CD4-positive, alpha-beta T cell (primary cell): ENCODE data around the gene LCOR. TPM values are rescaled to one million over a fixed set of nuclear protein-coding genes. Genes with fewer than 3 reads are reported as not detected.

Experiments
- ATAC-seq: fragments of 200-7000 bp; cut with Tn5 transposase; one replicate; pipeline ENCODE4 v1.10.0; 2022; ENCODE audit warnings: mild to moderate bottlenecking; ENCODE audit not compliant: poor library complexity
- CTCF ChIA-PET: fragments of 350-600 bp; sonication (Branson Sonifier 250); formaldehyde crosslinking; loops from one replicate; lab custom pipeline; 2021; ENCODE audit warnings: antibody characterized with exemption, inconsistent platforms; lab: Charles Lee
- POLR2A ChIA-PET: fragments of 350-600 bp; sonication (Branson Sonifier 250); formaldehyde crosslinking; loops from one replicate; lab custom pipeline; 2021; ENCODE audit warnings: antibody characterized with exemption, inconsistent platforms; lab: Charles Lee
- DNase-seq, 14 experiments: peaks; one replicate each; pipeline ENCODE4 v3.0.0-alpha.2; 2013 to 2020; ENCODE audit warnings: mixed read lengths in 2 of 14
- H3K27ac ChIP-seq, 2 donors: one replicate each; pipeline versions ENCODE4 v1.5.1 to v1.7.0; 2013; ENCODE audit warnings: low read length in 2 of 2, low read depth in 1 of 2, mild to moderate bottlenecking in 1 of 2
- H3K27me3 ChIP-seq, 2 experiments: 1 replicate in 1 of 2; 2 replicates in 1 of 2; pipeline versions ENCODE4 v1.6.1 to v1.7.0; 2013; ENCODE audit warnings: low read length in 2 of 2, control low read depth in 1 of 2, mild to moderate bottlenecking in 1 of 2, moderate library complexity in 1 of 2; ENCODE audit not compliant: insufficient read depth in 2 of 2, control insufficient read depth in 1 of 2
- H3K36me3 ChIP-seq: one replicate; pipeline ENCODE4 v1.6.1; 2013; ENCODE audit warnings: low read length, control low read depth; ENCODE audit not compliant: insufficient read depth
- H3K4me1 ChIP-seq: one replicate; pipeline ENCODE4 v1.6.1; 2013; ENCODE audit warnings: low read length, control low read depth; ENCODE audit not compliant: insufficient read depth
- H3K4me3 ChIP-seq: one replicate; pipeline ENCODE4 v1.5.1; 2013; ENCODE audit warnings: mild to moderate bottlenecking, low read length, moderate library complexity
- H3K9me3 ChIP-seq, 2 experiments: 1 replicate in 1 of 2; 2 replicates in 1 of 2; pipeline versions ENCODE4 v1.6.1 to v1.7.0; 2013; ENCODE audit warnings: low read length in 2 of 2, mild to moderate bottlenecking in 2 of 2, control low read depth in 1 of 2, moderate library complexity in 1 of 2; ENCODE audit not compliant: control insufficient read depth in 1 of 2, insufficient read depth in 1 of 2
- H3K27ac Mint-ChIP-seq: one replicate; pipeline ENCODE4 v1.8.0; 2020; ENCODE audit warnings: mixed read lengths
- H3K27me3 Mint-ChIP-seq: one replicate; pipeline ENCODE4 v1.8.0; 2021; ENCODE audit warnings: mixed read lengths
- H3K36me3 Mint-ChIP-seq: one replicate; pipeline ENCODE4 v1.8.0; 2021; ENCODE audit warnings: low read depth, mixed read lengths
- H3K4me1 Mint-ChIP-seq: one replicate; pipeline ENCODE4 v1.8.0; 2021; ENCODE audit warnings: low read depth, mixed read lengths
- H3K4me3 Mint-ChIP-seq: one replicate; pipeline ENCODE4 v1.8.0; 2020; ENCODE audit warnings: mild to moderate bottlenecking, mixed read lengths
- H3K9me3 Mint-ChIP-seq: one replicate; pipeline ENCODE4 v1.8.0; 2020; ENCODE audit warnings: mixed read lengths
- intact Hi-C, 2 experiments: fragments of 100-400 bp; cut with DNase I in 1 of 2; cut with micrococcal nuclease in 1 of 2; formaldehyde crosslinking; loops; one replicate each; pipeline versions ENCODE4 v1.15.1 to v1.9.0; 2023 to 2025; cut with DNase I, micrococcal nuclease
- microRNA-seq: library from miRNA; unstranded; fragments of <30 nt; microRNA quantifications from one replicate; pipeline ENCODE4 v1.2.0, GENCODE V29; 2021; ENCODE audit warnings: borderline microRNAs expressed, borderline replicate concordance
- total RNA-seq, 174 experiments: library from RNA in 2 of 174; stranded (reverse) in 2 of 174; gene quantifications; one replicate each; pipeline ENCODE4 v1.2.3 and lab custom pipeline; 2021 to 2026
- TF ChIP-seq, protein P1 (sequence below): fragments of 200-600 bp; IDR thresholded peaks from one replicate; pipeline ENCODE4 v1.8.0; 2022; ENCODE audit warnings: antibody characterized with exemption, mild to moderate bottlenecking

The LCOR gene
- total RNA-seq, 2 experiments from 2014 or later = 46.0 to 56.0 TPM

- ATAC-seq = no peak
- intact Hi-C loops = no loop called here
- DNase-seq = no peak
- Histone ChIP-seq H3K9me3 (peaks cover 0 to 6% of the 10 kb centered on the region in 2 experiments), H3K27me3 (no peaks in the 10 kb centered on the region), H3K36me3 (no peaks in the 10 kb centered on the region), H3K4me3 (no peak overlapping the region), H3K4me1 (peaks cover 9% of the 10 kb centered on the region), H3K27ac (no peak overlapping the region)
- Mint-ChIP-seq H3K4me1 (peaks cover 9% of the 10 kb centered on the region), H3K4me3 (no peak overlapping the region), H3K27ac (no peak overlapping the region), H3K9me3 (no peaks in the 10 kb centered on the region), H3K36me3 (no peaks in the 10 kb centered on the region), H3K27me3 (no peaks in the 10 kb centered on the region)
- TF ChIP-seq, protein P1, sequence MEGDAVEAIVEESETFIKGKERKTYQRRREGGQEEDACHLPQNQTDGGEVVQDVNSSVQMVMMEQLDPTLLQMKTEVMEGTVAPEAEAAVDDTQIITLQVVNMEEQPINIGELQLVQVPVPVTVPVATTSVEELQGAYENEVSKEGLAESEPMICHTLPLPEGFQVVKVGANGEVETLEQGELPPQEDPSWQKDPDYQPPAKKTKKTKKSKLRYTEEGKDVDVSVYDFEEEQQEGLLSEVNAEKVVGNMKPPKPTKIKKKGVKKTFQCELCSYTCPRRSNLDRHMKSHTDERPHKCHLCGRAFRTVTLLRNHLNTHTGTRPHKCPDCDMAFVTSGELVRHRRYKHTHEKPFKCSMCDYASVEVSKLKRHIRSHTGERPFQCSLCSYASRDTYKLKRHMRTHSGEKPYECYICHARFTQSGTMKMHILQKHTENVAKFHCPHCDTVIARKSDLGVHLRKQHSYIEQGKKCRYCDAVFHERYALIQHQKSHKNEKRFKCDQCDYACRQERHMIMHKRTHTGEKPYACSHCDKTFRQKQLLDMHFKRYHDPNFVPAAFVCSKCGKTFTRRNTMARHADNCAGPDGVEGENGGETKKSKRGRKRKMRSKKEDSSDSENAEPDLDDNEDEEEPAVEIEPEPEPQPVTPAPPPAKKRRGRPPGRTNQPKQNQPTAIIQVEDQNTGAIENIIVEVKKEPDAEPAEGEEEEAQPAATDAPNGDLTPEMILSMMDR = no peak
- CTCF ChIA-PET = no interaction called here
- POLR2A ChIA-PET = no interaction called here
These were observed 210.0 kb downstream of the LCOR start for GRCh38 chr10:97042081-97042480.

GRCh38 chr10:97042716-97043562 is 210.8 kb downstream of the LCOR start:
- no peaks in the 10 kb centered on the region for H3K9me3 Mint-ChIP-seq
- H3K27ac Mint-ChIP-seq = no peak overlapping the region
- H3K4me3 Mint-ChIP-seq = no peak overlapping the region
- H3K9me3 ChIP-seq = peaks cover 0 to 6% of the 10 kb centered on the region in 2 experiments
- H3K36me3 Mint-ChIP-seq = no peaks in the 10 kb centered on the region
- no peak overlapping the region for H3K4me3 ChIP-seq
- ATAC-seq (no peak), DNase-seq (no peak)
- H3K27me3 Mint-ChIP-seq = no peaks in the 10 kb centered on the region
- H3K27ac ChIP-seq = no peak overlapping the region
- H3K4me1 Mint-ChIP-seq = no peaks in the 10 kb centered on the region
- peaks cover under 1% of the 10 kb centered on the region for H3K4me1 ChIP-seq
- intact Hi-C loops = no loop called here
- ChIA-PET CTCF (no interaction called here), POLR2A (no interaction called here)
- TF ChIP-seq, protein P1 = no peak
- no peaks in the 10 kb centered on the region for H3K27me3 ChIP-seq
- H3K36me3 ChIP-seq = no peaks in the 10 kb centered on the region

- POLR2A ChIA-PET = no interaction called here
- H3K4me3 Mint-ChIP-seq = no peak overlapping the region
These were observed 211.4 kb downstream of the LCOR start for GRCh38 chr10:97043563-97043855.

More at GRCh38 chr10:97043563-97043855, 211.4 kb downstream of the LCOR start:
- no peaks in the 10 kb centered on the region for H3K9me3 Mint-ChIP-seq
- Histone ChIP-seq H3K36me3 (no peaks in the 10 kb centered on the region), H3K4me1 (no peaks in the 10 kb centered on the region), H3K27ac (no peak overlapping the region), H3K4me3 (no peak overlapping the region), H3K27me3 (no peaks in the 10 kb centered on the region), H3K9me3 (peaks cover 0 to 6% of the 10 kb centered on the region in 2 experiments)
- H3K27me3 Mint-ChIP-seq = no peaks in the 10 kb centered on the region
- DNase-seq = no peak
- no peak for ATAC-seq
- no peak overlapping the region for H3K27ac Mint-ChIP-seq
- TF ChIP-seq, protein P1 = no peak
- H3K36me3 Mint-ChIP-seq = no peaks in the 10 kb centered on the region
- no peaks in the 10 kb centered on the region for H3K4me1 Mint-ChIP-seq
- intact Hi-C loops = no loop called here
- CTCF ChIA-PET = no interaction called here

Small RNA genes lying within 50 kb of the gene (microRNA-seq; reads per million reads assigned to microRNA genes)
- not detected for gene MIR607

Other genes with a start within 250 kb of the LCOR start
- gene TM9SF3, start 245.3 kb upstream of the LCOR start, total RNA-seq = 10 to 100 TPM; 92.4 to 92.7 TPM
- gene PIK3AP1, start 111.8 kb upstream of the LCOR start, total RNA-seq = under 1 TPM; 0.58 to 0.59 TPM